ENCODE data around the gene DUSP18. TPM values are rescaled to one million over a fixed set of nuclear protein-coding genes. Genes with fewer than 3 reads are reported as not detected.

DUSP18 gene
- polyA plus RNA-seq, 1 of the 3 experiments (the other 2 are of a cell fraction): 11.7 TPM

- TF ChIP-seq ZBTB33 (IDR thresholded peaks at IDR 0.05; ENCODE audit: borderline replicate concordance, low read depth) (no peak), IRF3 (IDR thresholded peaks at IDR 0.05; ENCODE audit: low read depth, low read length) (no peak), MXI1 (IDR thresholded peaks at IDR 0.05; ENCODE audit: low read depth, low read length) (no peak), FOXM1 (IDR thresholded peaks at IDR 0.05; ENCODE audit: low read depth) (no peak)
These were observed 46.4 kb upstream of the DUSP18 start (continued) for GRCh38 chr22:30714062-30714461.

GRCh38 chr22:30712094-30712493, 44.4 kb upstream of the DUSP18 start:
- Histone ChIP-seq H2AFZ (ENCODE audit: low read depth) (no peak overlapping the region), H3K9me2 (no peaks in the 10 kb centered on the region), H3K4me3 (ENCODE audit: low read depth in 2 of 2, low read length in 1 of 2) (no peak overlapping the region), H3K27ac (ENCODE audit: low read depth in 2 of 2, low read length in 1 of 2) (no peak overlapping the region), H3K36me3 (replicated peaks in 1 of 2; ENCODE audit: control insufficient read depth in 1 of 2, insufficient read depth in 2 of 2, low read length in 1 of 2) (no peaks in the 10 kb centered on the region), H3F3A (replicated peaks; ENCODE audit: insufficient read depth) (peaks cover 8% of the 10 kb centered on the region), H3K9ac (no peak overlapping the region), H3K79me2 (ENCODE audit: insufficient read depth) (no peaks in the 10 kb centered on the region), H3K4me2 (no peak overlapping the region), H3K9me3 (no peaks in the 10 kb centered on the region), H4K20me1 (ENCODE audit: insufficient read depth) (no peaks in the 10 kb centered on the region), H3K4me1 (ENCODE audit: control insufficient read depth in 1 of 2, insufficient read depth in 2 of 2, low read depth in 1 of 2, low read length in 1 of 2) (peaks cover 0 to 4% of the 10 kb centered on the region in 2 experiments; a peak in 1 of 4 replicates), H3K27me3 (ENCODE audit: insufficient read depth) (no peaks in the 10 kb centered on the region)
- ChIA-PET CTCF (interaction anchor here (1.1 to 1.4 kb wide), 3 partner anchors 31 to 77 kb away, joined by 3 to 5 read pairs (median 4); no protein-coding TSS in a partner anchor), POLR2A (no interaction called here)
- WGBS (ENCODE audit: low lambda C conversion rate): 100% methylated on average over 1 of the region's 1 CpG
- DNase-seq: no peak
- TF ChIP-seq EZH2phosphoT487 (IDR thresholded peaks at IDR 0.05; ENCODE audit: borderline replicate concordance, low read depth): no peak
- no peak for TF ChIP-seq EP300 (IDR thresholded peaks at IDR 0.05; ENCODE audit: borderline replicate concordance in 1 of 2, low read depth in 1 of 2, low read length in 1 of 2)
- no peak for TF ChIP-seq JUND (IDR thresholded peaks at IDR 0.05)
- no peak for TF ChIP-seq REST (IDR thresholded peaks at IDR 0.05; ENCODE audit: low read depth, low read length)
- no peak for TF ChIP-seq CTCF (IDR thresholded peaks at IDR 0.05)
- no peak for TF ChIP-seq FOXJ3 (CRISPR knock-in tag; IDR thresholded peaks at IDR 0.05)
- no peak for TF ChIP-seq RXRA (IDR thresholded peaks at IDR 0.05; ENCODE audit: borderline replicate concordance, low read depth)
- no peak for TF ChIP-seq USF1 (IDR thresholded peaks at IDR 0.05; ENCODE audit: borderline replicate concordance, low read depth)
- no peak for TF ChIP-seq POLR2AphosphoS5 (IDR thresholded peaks at IDR 0.05; ENCODE audit: low read depth, low read length)
- no peak for TF ChIP-seq GATA2 (CRISPR knock-in tag; IDR thresholded peaks at IDR 0.05)
- no peak for TF ChIP-seq GABPA (IDR thresholded peaks at IDR 0.05; ENCODE audit: low read depth)
- no peak for TF ChIP-seq IRF3 (IDR thresholded peaks at IDR 0.05; ENCODE audit: low read depth, low read length)
- no peak for TF ChIP-seq NRF1 (IDR thresholded peaks at IDR 0.05; ENCODE audit: low read depth, low read length)
- no peak for TF ChIP-seq SMC3 (IDR thresholded peaks at IDR 0.05; ENCODE audit: low read depth, low read length)
- TF ChIP-seq SIN3A (IDR thresholded peaks at IDR 0.05; ENCODE audit: borderline replicate concordance, low read depth, low read length): no peak
- no peak for TF ChIP-seq MAX (IDR thresholded peaks at IDR 0.05; ENCODE audit: low read depth)
